Heart right ventricle (tissue), 16 donors: Measurements from ENCODE around the gene NGEF. TPM values are rescaled to one million over a fixed set of nuclear protein-coding genes. Genes with fewer than 3 reads are reported as not detected.
A peak's percentile ranks its signal among the peaks of the same experiment; 100 is the strongest.

ENCODE experiments used
- ATAC-seq, 8 donors: fragments of 200-7000 bp; cut with Tn5 transposase; one replicate each; pipeline ENCODE4 v1.9.1; 2020; ENCODE audit warnings: mild to moderate bottlenecking in 8 of 8, moderate library complexity in 8 of 8, moderate number of reproducible peaks in 1 of 8
- DNase-seq, 2 donors: peaks; one replicate each; pipeline ENCODE4 v3.0.0-alpha.2; 2020
- H3K27ac ChIP-seq, 10 donors: fragments of 200-600 bp; sonication (generic) in 2 of 10; one replicate each; pipeline versions ENCODE4 v1.5.0 to v1.8.0; 2020 to 2022; ENCODE audit warnings: mild to moderate bottlenecking in 3 of 10
- H3K27me3 ChIP-seq, 7 donors: fragments of 200-600 bp; one replicate each; pipeline ENCODE4 v1.8.0; 2021 to 2022; ENCODE audit warnings: mild to moderate bottlenecking in 2 of 7
- H3K36me3 ChIP-seq, 9 donors: fragments of 200-600 bp; sonication (generic) in 1 of 9; one replicate each; pipeline versions ENCODE4 v1.5.0 to v1.8.0; 2020 to 2022; ENCODE audit warnings: mild to moderate bottlenecking in 2 of 9
- H3K4me1 ChIP-seq, 9 donors: fragments of 200-600 bp; sonication (generic) in 1 of 9; one replicate each; pipeline versions ENCODE4 v1.5.0 to v1.8.0; 2020 to 2022; ENCODE audit warnings: mild to moderate bottlenecking in 4 of 9
- H3K4me3 ChIP-seq, 10 donors: fragments of 200-600 bp; sonication (generic) in 2 of 10; one replicate each; pipeline versions ENCODE4 v1.5.0 to v1.8.0; 2020 to 2022; ENCODE audit warnings: mild to moderate bottlenecking in 7 of 10, moderate library complexity in 2 of 10
- H3K9me3 ChIP-seq, 11 donors: fragments of 200-600 bp in 10 of 11; sonication (generic) in 2 of 11; one replicate each; pipeline versions ENCODE4 v1.5.0 to v1.8.0; 2013 to 2022; ENCODE audit warnings: mild to moderate bottlenecking in 2 of 11, control low read depth in 1 of 11, moderate library complexity in 1 of 11
- CTCF ChIP-seq, 9 donors: fragments of 200-600 bp; sonication (generic) in 2 of 9; IDR thresholded peaks; one replicate each; pipeline versions ENCODE4 v1.5.0 to v1.8.0; 2021 to 2022; ENCODE audit warnings: antibody characterized with exemption in 9 of 9, mild to moderate bottlenecking in 5 of 9, moderate library complexity in 1 of 9
- WGBS, 2 donors: extraction: QIAGEN DNeasy Blood & Tissue Kit; methylation state at CpG; one replicate each; pipeline ENCODE4 v1.1.7; 2013; ENCODE audit warnings: inconsistent platforms in 1 of 2; 5-methylcytosine and 5-hydroxymethylcytosine counted together
- intact Hi-C, 10 donors: fragments of 100-400 bp; cut with DNase I; formaldehyde crosslinking; loops; one replicate each; pipeline versions ENCODE4 v1.11.1 to v1.14.2; 2022
- polyA plus RNA-seq, 2 donors: library from polyadenylated mRNA; stranded (reverse); fragments of 200-250 nt; gene quantifications; one replicate each; pipeline ENCODE4 v1.2.3, GENCODE V29; 2013
- total RNA-seq, 10 donors: library from RNA; stranded (reverse); fragmentation: NEBNext Ultra II Directional in 3 of 10; extraction: Animal tissue kit (Norgen Biotek cat#: 25700) in 3 of 10; gene quantifications; one replicate each; pipeline versions ENCODE4 v1.2.1 to v1.2.4, GENCODE V29; 2021 to 2023
- donor health status: Arrhythmogenic right ventricular cardiomyopathy.
- donor health status: ischemic (EF 13 %, LVEDD 7.1; RV severe dilation, severe dysfunction).
- donor health status: healthy with polysubstance abuse.
- donor health status: DM: no; HTN: yes; CAD: no.
- donor health status: DM: no; HTN: no; CAD: no.
- donor health status: ischemic (EF 25% LVEDD 6.9; RV normal size, moderate dysfunction).
- donor health status: ischemic (EF 25% LVEDD 5.7; RV mildly dilated, moderate dysfunction).
- donor health status: healthy.
- donor health status: DM: yes; HTN: yes; CAD: no.
- donor health status: Ischemic cardiomyopathy.
- donor health status: ischemic (EF 35%, LVEDD 5.7; RV mildly dilated, moderate dysfunction).
- donor health status: nonischemic (EF 11% LVEDD 7.7; RV severe dilation, severe dysfunction).
- donor health status: DM: yes; HTN: yes; CAD: no.
- donor health status: PGD.
- donor health status: ischemic (EF 29% LVEDD 5.4; RV normal size, mild dysfunction).
- donor health status: nonischemic (EF 23%, LVEDD 6.1; RV moderate dilation, normal function).

The NGEF gene
- total and polyA plus RNA-seq, 12 donors, result 0.27 to 0.75 (median 0.54) TPM; not detected in 3

GRCh38 chr2:232929303-232930058, 83.6 kb downstream of the NGEF start:
- 75% methylated on average over 9 of the region's 9 CpGs for WGBS, 2 donors
- peaks cover 23 to 88% (median 77%) of the 10 kb centered on the region in 7 donors for H3K27me3 ChIP-seq

GRCh38 chr2:232928551-232929302, 84.3 kb downstream of the NGEF start:
- intact Hi-C loops, result no loop called here
- DNase-seq (no peak), ATAC-seq (no peak)
- no peaks in the 10 kb centered on the region for H3K36me3 ChIP-seq
- WGBS, 2 donors, result 10 to 12% methylated on average over 55 to 56 of the region's 56 CpGs
- no peak for TF ChIP-seq CTCF (IDR thresholded peaks at IDR 0.05)
- peak overlapping the region in 8 of 10 donors; percentile 7 to 34 (median 26) for H3K4me3 ChIP-seq
- H3K9me3 ChIP-seq, result peaks cover 0 to 6% (median 0%) of the 10 kb centered on the region in 11 donors
- peaks cover 23 to 93% (median 79%) of the 10 kb centered on the region in 7 donors for H3K27me3 ChIP-seq
- H3K27ac ChIP-seq, result no peak overlapping the region
- H3K4me1 ChIP-seq, result peaks cover 0 to 23% (median 14%) of the 10 kb centered on the region in 9 donors

More at GRCh38 chr2:232929303-232930058, 83.6 kb downstream of the NGEF start:
- no peak overlapping the region for H3K4me3 ChIP-seq
- H3K4me1 ChIP-seq, result peaks cover 0 to 23% (median 14%) of the 10 kb centered on the region in 9 donors
- H3K9me3 ChIP-seq, result peaks cover 0 to 1% (median 0%) of the 10 kb centered on the region in 11 donors
- ATAC-seq (no peak), DNase-seq (no peak)
- intact Hi-C loops, result no loop called here
- TF ChIP-seq CTCF (IDR thresholded peaks at IDR 0.05), result no peak
- H3K27ac ChIP-seq, result no peak overlapping the region
- no peaks in the 10 kb centered on the region for H3K36me3 ChIP-seq

- no peak for ATAC-seq
- no peak for TF ChIP-seq CTCF (IDR thresholded peaks at IDR 0.05)
- no peak for DNase-seq
- Histone ChIP-seq H3K27ac (no peak overlapping the region), H3K9me3 (peaks cover 0 to 6% (median 0%) of the 10 kb centered on the region in 11 donors), H3K27me3 (peaks cover 23 to 91% (median 81%) of the 10 kb centered on the region in 7 donors), H3K4me3 (peak overlapping the region in 9 of 10 donors; percentile 7 to 40 (median 30)), H3K36me3 (no peaks in the 10 kb centered on the region), H3K4me1 (peaks cover 0 to 23% (median 14%) of the 10 kb centered on the region in 9 donors)
- WGBS, 2 donors, result 1% methylated on average over 47 to 114 of the region's 114 CpGs
- intact Hi-C loops, result no loop called here
Measured at GRCh38 chr2:232927793-232928550, 85.1 kb downstream of the NGEF start.
